ENCODE data around the gene BRDT. TPM values are rescaled to one million over a fixed set of nuclear protein-coding genes. Genes with fewer than 3 reads are reported as not detected.

BRDT gene
- total RNA-seq, 1 donor: not detected

DNA sequence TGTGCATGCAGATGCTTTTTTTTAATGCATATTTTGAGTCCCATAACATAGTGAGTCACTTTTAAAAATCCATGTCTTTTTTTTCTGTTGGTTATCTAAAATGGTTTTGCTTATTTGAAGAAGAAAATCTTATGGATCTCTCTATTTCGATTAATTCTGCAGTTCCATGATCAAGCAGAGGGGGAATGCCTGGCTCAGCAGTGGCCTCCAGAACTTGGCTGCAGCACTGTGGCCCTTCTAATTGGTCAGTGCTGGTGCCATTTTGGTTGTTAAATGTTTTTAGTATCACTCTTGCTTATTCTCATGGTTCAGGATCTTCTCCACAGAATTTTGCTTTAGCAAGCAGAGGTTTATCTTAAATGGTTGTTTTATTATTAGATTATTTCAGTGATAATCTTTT, 91.8 kb downstream of the BRDT start:
- H3K4me3 ChIP-seq (ENCODE audit: insufficient read depth, low read length): no peak overlapping the region
- no peaks in the 10 kb centered on the region for H4K20me1 ChIP-seq (ENCODE audit: insufficient read depth, low read length)
- no peaks in the 10 kb centered on the region for H3K9me3 ChIP-seq (ENCODE audit: low read depth, low read length)
- H3K4me2 ChIP-seq (ENCODE audit: insufficient read depth, low read length): no peak overlapping the region
- H2AFZ ChIP-seq (ENCODE audit: low read length): no peak overlapping the region
- no peaks in the 10 kb centered on the region for H3K36me3 ChIP-seq (ENCODE audit: insufficient read depth, low read length)
- H3K27me3 ChIP-seq (ENCODE audit: insufficient read depth, low read length): peaks cover 3% of the 10 kb centered on the region
- TF ChIP-seq, protein P1, sequence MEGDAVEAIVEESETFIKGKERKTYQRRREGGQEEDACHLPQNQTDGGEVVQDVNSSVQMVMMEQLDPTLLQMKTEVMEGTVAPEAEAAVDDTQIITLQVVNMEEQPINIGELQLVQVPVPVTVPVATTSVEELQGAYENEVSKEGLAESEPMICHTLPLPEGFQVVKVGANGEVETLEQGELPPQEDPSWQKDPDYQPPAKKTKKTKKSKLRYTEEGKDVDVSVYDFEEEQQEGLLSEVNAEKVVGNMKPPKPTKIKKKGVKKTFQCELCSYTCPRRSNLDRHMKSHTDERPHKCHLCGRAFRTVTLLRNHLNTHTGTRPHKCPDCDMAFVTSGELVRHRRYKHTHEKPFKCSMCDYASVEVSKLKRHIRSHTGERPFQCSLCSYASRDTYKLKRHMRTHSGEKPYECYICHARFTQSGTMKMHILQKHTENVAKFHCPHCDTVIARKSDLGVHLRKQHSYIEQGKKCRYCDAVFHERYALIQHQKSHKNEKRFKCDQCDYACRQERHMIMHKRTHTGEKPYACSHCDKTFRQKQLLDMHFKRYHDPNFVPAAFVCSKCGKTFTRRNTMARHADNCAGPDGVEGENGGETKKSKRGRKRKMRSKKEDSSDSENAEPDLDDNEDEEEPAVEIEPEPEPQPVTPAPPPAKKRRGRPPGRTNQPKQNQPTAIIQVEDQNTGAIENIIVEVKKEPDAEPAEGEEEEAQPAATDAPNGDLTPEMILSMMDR (IDR thresholded peaks at IDR 0.05; ENCODE audit: extremely low read depth, low read depth, low read length): no peak
- H3K4me1 ChIP-seq (ENCODE audit: insufficient read depth, low read length): no peaks in the 10 kb centered on the region
- H3K79me2 ChIP-seq (ENCODE audit: insufficient read depth, low read length): no peaks in the 10 kb centered on the region
- no peak overlapping the region for H3K27ac ChIP-seq (ENCODE audit: low read depth, low read length)
- no peak for DNase-seq (ENCODE audit: insufficient read length, low spot score, missing footprints)

DNA sequence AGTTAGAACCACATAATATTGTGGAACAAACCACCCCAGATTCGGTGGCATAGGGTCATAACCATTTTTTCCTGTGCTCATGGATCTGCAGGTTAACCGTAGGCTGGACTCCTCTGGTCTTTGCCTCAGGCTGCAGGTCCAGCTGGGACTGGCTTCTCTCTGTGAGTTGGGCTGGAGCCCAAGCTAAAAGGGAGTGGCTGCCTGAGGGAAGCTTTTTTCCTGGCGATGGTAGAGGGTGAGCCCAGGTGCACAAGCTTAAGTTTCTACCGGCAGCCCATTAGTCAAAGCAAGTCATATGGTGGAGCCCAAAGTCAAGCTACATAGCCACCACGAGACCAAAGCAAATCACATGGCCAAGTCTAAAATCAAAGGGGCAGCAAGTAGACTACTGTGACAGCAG, 94.4 kb downstream of the BRDT start:
- H3K9me3 ChIP-seq (ENCODE audit: low read depth, low read length): no peaks in the 10 kb centered on the region
- TF ChIP-seq, protein P1 (IDR thresholded peaks at IDR 0.05; ENCODE audit: extremely low read depth, low read depth, low read length): no peak
- no peaks in the 10 kb centered on the region for H4K20me1 ChIP-seq (ENCODE audit: insufficient read depth, low read length)
- H2AFZ ChIP-seq (ENCODE audit: low read length): no peak overlapping the region
- no peak overlapping the region for H3K27ac ChIP-seq (ENCODE audit: low read depth, low read length)
- H3K4me2 ChIP-seq (ENCODE audit: insufficient read depth, low read length): no peak overlapping the region
- no peaks in the 10 kb centered on the region for H3K27me3 ChIP-seq (ENCODE audit: insufficient read depth, low read length)
- no peaks in the 10 kb centered on the region for H3K79me2 ChIP-seq (ENCODE audit: insufficient read depth, low read length)
- H3K4me1 ChIP-seq (ENCODE audit: insufficient read depth, low read length): no peaks in the 10 kb centered on the region
- H3K36me3 ChIP-seq (ENCODE audit: insufficient read depth, low read length): no peaks in the 10 kb centered on the region
- H3K4me3 ChIP-seq (ENCODE audit: insufficient read depth, low read length): no peak overlapping the region
- no peak for DNase-seq (ENCODE audit: insufficient read length, low spot score, missing footprints)

DNA sequence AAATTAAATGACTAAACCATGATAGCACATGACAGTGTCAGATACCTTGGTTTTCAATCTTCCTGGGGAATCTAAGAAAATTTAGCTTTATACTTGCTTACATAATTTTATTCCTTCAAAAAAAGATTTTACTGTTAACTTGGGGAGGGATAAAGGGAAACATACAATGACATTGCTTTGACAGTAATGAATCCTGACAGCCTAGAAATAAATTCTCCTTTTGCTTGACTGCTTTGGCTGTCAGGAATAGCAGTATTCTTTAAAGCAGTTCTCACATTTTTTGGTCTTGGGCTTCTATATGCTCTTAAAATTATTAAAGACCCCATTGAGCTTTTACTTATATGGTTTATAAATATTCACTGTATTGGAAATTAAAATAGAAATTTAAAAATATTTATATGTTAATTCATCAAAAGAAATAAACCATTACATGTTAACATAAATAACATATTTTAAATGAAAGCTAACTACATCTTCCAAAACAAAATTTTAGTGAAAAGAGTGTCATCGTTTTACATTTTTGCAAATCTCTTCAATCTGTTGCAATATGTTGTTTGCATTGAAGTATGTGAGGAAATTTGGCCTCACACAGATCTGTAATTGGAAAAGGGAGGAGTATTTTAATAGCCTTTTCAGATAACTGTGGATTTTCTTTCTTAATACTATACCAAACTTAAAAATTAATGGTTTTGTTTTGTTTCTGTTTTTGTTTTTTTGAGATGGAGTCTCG, 96.7 kb downstream of the BRDT start:
- Histone ChIP-seq H3K27me3 (ENCODE audit: insufficient read depth, low read length) (no peaks in the 10 kb centered on the region), H3K9me3 (ENCODE audit: low read depth, low read length) (no peaks in the 10 kb centered on the region), H3K4me3 (ENCODE audit: insufficient read depth, low read length) (no peak overlapping the region), H3K4me2 (ENCODE audit: insufficient read depth, low read length) (no peak overlapping the region), H4K20me1 (ENCODE audit: insufficient read depth, low read length) (no peaks in the 10 kb centered on the region), H3K36me3 (ENCODE audit: insufficient read depth, low read length) (no peaks in the 10 kb centered on the region), H3K27ac (ENCODE audit: low read depth, low read length) (no peak overlapping the region), H3K79me2 (ENCODE audit: insufficient read depth, low read length) (no peaks in the 10 kb centered on the region), H2AFZ (ENCODE audit: low read length) (no peak overlapping the region), H3K4me1 (ENCODE audit: insufficient read depth, low read length) (no peaks in the 10 kb centered on the region)
- TF ChIP-seq, protein P1 (IDR thresholded peaks at IDR 0.05; ENCODE audit: extremely low read depth, low read depth, low read length): no peak
- DNase-seq (ENCODE audit: insufficient read length, low spot score, missing footprints): no peak

DNA sequence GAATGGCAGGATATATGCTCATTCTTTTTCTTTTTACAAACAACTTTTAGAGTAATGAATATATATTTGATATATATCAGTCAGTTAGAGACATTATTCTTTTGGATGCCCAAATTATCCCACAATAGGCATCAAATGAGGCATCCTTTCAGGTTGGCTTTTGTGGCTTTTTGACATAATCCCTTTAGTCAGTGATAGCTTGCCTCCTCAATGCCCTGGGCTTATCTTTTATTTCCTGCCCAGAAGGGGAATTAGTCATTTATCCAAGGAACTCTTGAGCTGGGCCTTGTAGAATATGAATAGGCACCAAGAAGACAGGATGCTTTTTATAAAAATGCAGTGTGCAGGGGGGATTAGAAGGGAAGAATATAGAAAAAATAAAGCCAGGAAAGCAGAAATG, 102.7 kb downstream of the BRDT start:
- Histone ChIP-seq H3K79me2 (ENCODE audit: insufficient read depth, low read length) (no peaks in the 10 kb centered on the region), H3K4me3 (ENCODE audit: insufficient read depth, low read length) (no peak overlapping the region), H3K27ac (ENCODE audit: low read depth, low read length) (no peak overlapping the region), H4K20me1 (ENCODE audit: insufficient read depth, low read length) (no peaks in the 10 kb centered on the region), H3K27me3 (ENCODE audit: insufficient read depth, low read length) (no peaks in the 10 kb centered on the region), H3K36me3 (ENCODE audit: insufficient read depth, low read length) (no peaks in the 10 kb centered on the region), H3K4me1 (ENCODE audit: insufficient read depth, low read length) (no peaks in the 10 kb centered on the region), H3K9me3 (ENCODE audit: low read depth, low read length) (no peaks in the 10 kb centered on the region), H3K4me2 (ENCODE audit: insufficient read depth, low read length) (no peak overlapping the region), H2AFZ (ENCODE audit: low read length) (no peak overlapping the region)
- no peak for DNase-seq (ENCODE audit: insufficient read length, low spot score, missing footprints)
- TF ChIP-seq, protein P1 (IDR thresholded peaks at IDR 0.05; ENCODE audit: extremely low read depth, low read depth, low read length): no peak

Other genes with a start within 250 kb of the BRDT start
- 32.2 and 41.5 TPM in 2 replicates for gene TGFBR3, start 63.2 kb upstream of the BRDT start, total RNA-seq
- 0.29 and 0.36 TPM in 2 replicates for gene EPHX4, start 80.6 kb downstream of the BRDT start, total RNA-seq
- gene SETSIP, start 126.0 kb downstream of the BRDT start, total RNA-seq: 0.29 and 0.36 TPM in 2 replicates
- 5.8 and 8.3 TPM in 2 replicates for gene BTBD8, start 130.9 kb downstream of the BRDT start, total RNA-seq